GM10248 (cell line): ENCODE measurements around the gene DYSF.
"Not testable (repeated sequence)": the region's sequence is repeated elsewhere in the genome, so short reads cannot be mapped to it uniquely, and the experiment has no call there.

ENCODE experiments used
- CTCF ChIA-PET: fragments of 300-600 bp; sonication (Branson Sonifier 250); formaldehyde crosslinking; extraction: SDS; loops from one replicate; lab custom pipeline; 2021; ENCODE audit warnings: antibody characterized with exemption; lab: Yijun Ruan, JAX
- POLR2A ChIA-PET: fragments of 350-650 bp; sonication (Branson Sonifier 250); formaldehyde crosslinking; extraction: SDS; loops from one replicate; lab custom pipeline; 2020; ENCODE audit warnings: antibody characterized with exemption; lab: Yijun Ruan, JAX
- DNase-seq: peaks from one replicate; pipeline ENCODE4 v3.0.0; 2012; ENCODE audit errors: extremely low spot score
- CTCF ChIP-seq: IDR thresholded peaks from 2 replicates; pipeline ENCODE4 v1.5.1; 2012; ENCODE audit warnings: mild to moderate bottlenecking, low read depth; ENCODE audit errors: extremely low read depth, missing control alignments, control extremely low read depth

The DYSF gene

DNA sequence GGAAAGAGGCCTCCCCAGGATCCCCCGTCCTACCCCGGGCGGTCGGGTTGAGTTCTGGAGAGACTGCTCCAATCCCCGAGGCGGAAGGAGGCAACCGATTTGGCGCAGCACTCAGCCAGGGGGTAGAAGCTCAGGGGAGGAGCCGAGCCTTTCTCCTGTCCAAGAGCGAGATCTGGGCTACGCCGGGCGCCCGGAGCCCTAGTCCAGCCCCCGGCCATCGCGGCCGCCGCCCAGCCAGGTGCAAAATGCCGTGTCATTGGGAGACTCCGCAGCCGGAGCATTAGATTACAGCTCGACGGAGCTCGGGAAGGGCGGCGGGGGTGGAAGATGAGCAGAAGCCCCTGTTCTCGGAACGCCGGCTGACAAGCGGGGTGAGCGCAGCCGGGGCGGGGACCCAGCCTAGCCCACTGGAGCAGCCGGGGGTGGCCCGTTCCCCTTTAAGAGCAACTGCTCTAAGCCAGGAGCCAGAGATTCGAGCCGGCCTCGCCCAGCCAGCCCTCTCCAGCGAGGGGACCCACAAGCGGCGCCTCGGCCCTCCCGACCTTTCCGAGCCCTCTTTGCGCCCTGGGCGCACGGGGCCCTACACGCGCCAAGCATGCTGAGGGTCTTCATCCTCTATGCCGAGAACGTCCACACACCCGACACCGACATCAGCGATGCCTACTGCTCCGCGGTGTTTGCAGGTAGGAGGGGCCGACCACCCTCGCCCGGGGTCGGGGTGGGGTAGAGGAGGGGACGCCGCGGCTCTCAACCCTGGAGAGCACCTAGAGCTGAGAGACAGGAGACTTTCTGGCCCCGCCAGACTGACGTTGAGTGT is at the start of gene DYSF:
Gene DYSF, plus strand, starts transcription at position 158 of the 817 bp plus-strand sequence.
- CTCF ChIA-PET, result interaction anchor here (2.9 kb wide), 1 partner anchor 57 kb away, joined by 11 read pairs; no protein-coding TSS in a partner anchor
- POLR2A ChIA-PET, result no interaction called here
- TF ChIP-seq CTCF, result no peak
- no peak for DNase-seq

- POLR2A ChIA-PET, result no interaction called here
- no peak for DNase-seq
- TF ChIP-seq CTCF, result no peak
- CTCF ChIA-PET, result interaction anchor here (1.1 kb wide), 1 partner anchor 21 kb away, joined by 5 read pairs; no protein-coding TSS in a partner anchor
Observed at GRCh38 chr2:71409611-71410010, 43.8 kb upstream of the DYSF start.

GRCh38 chr2:71410696-71411095 is 42.7 kb upstream of the DYSF start:
- TF ChIP-seq CTCF, result no peak
- POLR2A ChIA-PET, result no interaction called here
- no peak for DNase-seq
- CTCF ChIA-PET, result no interaction called here

DNA sequence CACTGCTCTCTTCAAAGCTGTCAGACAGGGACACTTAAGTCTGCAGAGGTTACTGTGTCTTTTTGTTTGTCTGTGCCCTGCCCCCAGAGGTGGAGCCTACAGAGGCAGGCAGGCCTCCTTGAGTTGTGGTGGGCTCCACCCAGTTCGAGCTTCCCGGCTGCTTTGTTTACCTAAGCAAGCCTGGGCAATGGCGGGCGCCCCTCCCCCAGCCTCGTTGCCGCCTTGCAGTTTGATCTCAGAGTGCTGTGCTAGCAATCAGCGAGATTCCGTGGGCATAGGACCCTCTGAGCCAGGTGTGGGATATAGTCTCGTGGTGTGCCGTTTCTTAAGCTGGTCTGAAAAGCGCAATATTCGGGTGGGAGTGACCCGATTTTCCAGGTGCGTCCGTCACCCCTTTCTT is 36.5 kb upstream of the DYSF start:
- POLR2A ChIA-PET, CTCF ChIA-PET, DNase-seq: not testable (repeated sequence)

DNA sequence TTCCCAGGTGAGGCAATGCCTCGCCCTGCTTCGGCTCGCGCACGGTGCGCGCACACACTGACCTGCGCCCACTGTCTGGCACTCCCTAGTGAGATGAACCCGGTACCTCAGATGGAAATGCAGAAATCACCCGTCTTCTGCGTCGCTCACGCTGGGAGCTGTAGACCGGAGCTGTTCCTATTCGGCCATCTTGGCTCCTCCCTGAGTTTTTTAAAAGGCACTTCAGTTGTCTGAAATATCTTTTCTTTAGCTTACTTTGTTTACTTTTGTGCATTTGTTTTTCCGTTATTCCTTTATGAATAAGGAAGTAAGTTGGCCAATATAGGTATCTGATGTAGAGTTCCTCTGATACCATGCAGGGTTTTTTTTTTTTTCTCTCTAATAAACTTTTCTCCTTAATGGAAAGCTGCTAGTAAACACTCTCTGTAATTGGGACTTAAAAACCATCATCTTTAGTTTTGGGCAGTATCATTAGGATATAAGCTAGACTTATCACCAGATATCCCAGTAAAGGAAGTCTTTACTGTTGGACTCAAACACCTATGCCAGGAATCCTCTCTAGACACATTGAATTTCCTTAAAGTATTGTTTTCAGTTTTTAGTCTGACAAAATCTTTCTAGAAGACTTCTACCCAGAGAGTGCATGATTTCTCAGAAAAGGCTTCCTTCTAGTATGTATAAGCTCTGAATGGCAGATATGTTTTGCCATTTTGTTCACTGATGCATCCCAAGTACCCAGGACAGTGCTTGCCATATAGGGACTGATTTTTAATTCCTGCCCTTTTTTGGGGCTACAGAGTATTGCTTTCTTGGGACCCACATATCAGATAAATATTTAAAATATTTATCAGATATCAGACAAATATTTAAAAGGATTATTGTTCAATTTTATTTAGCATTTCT is 35.8 kb upstream of the DYSF start:
- ChIA-PET POLR2A (no interaction called here), CTCF (interaction anchor here (0.9 to 1.3 kb wide), 2 partner anchors 12 to 86 kb away, joined by 3 read pairs; partner anchors contain the start of gene ZNF638)
- no peak for TF ChIP-seq CTCF
- DNase-seq, result no peak

GRCh38 chr2:71419145-71419544 is 34.2 kb upstream of the DYSF start:
- no peak for DNase-seq
- CTCF ChIA-PET, result interaction anchor here (1.0 to 1.1 kb wide), 2 partner anchors 43 to 119 kb away, joined by 3 read pairs; no protein-coding TSS in a partner anchor
- TF ChIP-seq CTCF, result no peak
- POLR2A ChIA-PET, result interaction anchor here (0.7 kb wide), 1 partner anchor 50 kb away, joined by 5 read pairs; no protein-coding TSS in a partner anchor
